Activated naive CD4-positive, alpha-beta T cell treated with anti-CD3 and anti-CD28 coated beads, Interleukin-2, amount 50 U/mL, for 24 hours (primary cell): ENCODE data around the gene ANKS1A.

Experiments
- H3K27ac Mint-ChIP-seq: one replicate; pipeline ENCODE4 v1.8.0; 2021; ENCODE audit warnings: mild to moderate bottlenecking, mixed read lengths
- H3K27me3 Mint-ChIP-seq: one replicate; pipeline ENCODE4 v1.8.0; 2021; ENCODE audit warnings: mixed read lengths
- H3K36me3 Mint-ChIP-seq: one replicate; pipeline ENCODE4 v1.8.0; 2021; ENCODE audit warnings: mixed read lengths
- H3K4me1 Mint-ChIP-seq: one replicate; pipeline ENCODE4 v1.8.0; 2021; ENCODE audit warnings: mixed read lengths
- H3K4me3 Mint-ChIP-seq: one replicate; pipeline ENCODE4 v1.8.0; 2021; ENCODE audit warnings: mild to moderate bottlenecking, mixed read lengths
- H3K9me3 Mint-ChIP-seq: one replicate; pipeline ENCODE4 v1.8.0; 2021; ENCODE audit warnings: mixed read lengths

Gene ANKS1A

GRCh38 chr6:35023091-35024000, 134.3 kb downstream of the ANKS1A start:
- H3K27ac Mint-ChIP-seq: no peak overlapping the region

GRCh38 chr6:35024551-35025054, 135.5 kb downstream of the ANKS1A start:
- no peaks in the 10 kb centered on the region for H3K4me1 Mint-ChIP-seq
- H3K9me3 Mint-ChIP-seq: no peaks in the 10 kb centered on the region
- no peak overlapping the region for H3K4me3 Mint-ChIP-seq
- H3K27ac Mint-ChIP-seq: no peak overlapping the region
- H3K36me3 Mint-ChIP-seq: peaks cover 1% of the 10 kb centered on the region
- H3K27me3 Mint-ChIP-seq: no peaks in the 10 kb centered on the region

More at GRCh38 chr6:35023091-35024000, 134.3 kb downstream of the ANKS1A start:
- H3K27me3 Mint-ChIP-seq: no peaks in the 10 kb centered on the region
- H3K4me3 Mint-ChIP-seq: no peak overlapping the region
- peaks cover 12% of the 10 kb centered on the region for H3K36me3 Mint-ChIP-seq
- no peaks in the 10 kb centered on the region for H3K9me3 Mint-ChIP-seq
- H3K4me1 Mint-ChIP-seq: no peaks in the 10 kb centered on the region

DNA sequence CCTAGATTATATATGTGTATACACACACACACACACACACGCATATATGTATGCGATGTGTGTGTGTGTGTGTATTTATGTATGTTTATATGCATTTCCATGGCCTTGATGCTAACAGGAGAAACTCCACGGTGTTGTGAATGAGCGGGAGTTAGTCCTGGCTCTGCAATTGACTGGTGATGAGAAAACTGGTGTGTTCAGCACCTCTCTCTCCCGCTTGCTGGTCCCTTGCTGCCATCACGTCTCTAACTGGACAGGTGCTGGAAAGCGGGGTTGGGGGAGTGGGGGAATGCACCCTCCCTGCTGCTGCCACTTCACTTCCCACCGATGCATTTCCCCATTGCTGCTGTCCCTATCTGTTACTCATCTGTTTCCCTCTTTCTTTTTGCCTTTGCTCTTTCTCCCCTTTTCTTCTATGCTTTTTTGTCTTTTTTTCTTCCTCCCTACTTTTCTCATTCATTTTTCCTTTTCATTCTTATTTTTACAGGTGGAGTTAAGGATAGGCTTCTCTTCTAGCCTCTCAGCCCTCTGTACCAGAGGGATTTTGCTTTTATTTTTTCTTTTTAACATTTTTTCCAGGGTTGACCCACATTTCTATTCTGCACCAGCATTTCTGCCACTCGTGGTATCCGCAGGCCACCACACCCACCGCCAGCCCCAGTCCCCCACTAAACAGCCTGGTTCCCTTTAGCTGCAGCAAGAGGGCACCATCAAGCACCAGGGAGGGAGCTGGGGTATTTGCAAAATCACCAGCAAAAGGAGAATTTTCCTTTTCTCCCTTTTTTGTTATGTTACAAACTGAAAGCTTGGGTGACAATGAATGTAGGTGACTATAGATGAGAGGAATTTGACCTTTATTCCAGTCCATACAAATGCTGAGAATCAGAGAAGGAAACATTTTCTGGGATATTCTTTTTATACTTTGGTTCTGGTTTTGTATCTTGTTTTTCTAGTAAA, 136.5 kb downstream of the ANKS1A start:
- Mint-ChIP-seq H3K4me3 (no peak overlapping the region), H3K27ac (no peak overlapping the region), H3K9me3 (no peaks in the 10 kb centered on the region), H3K36me3 (peaks cover 3% of the 10 kb centered on the region), H3K27me3 (no peaks in the 10 kb centered on the region), H3K4me1 (no peaks in the 10 kb centered on the region)

DNA sequence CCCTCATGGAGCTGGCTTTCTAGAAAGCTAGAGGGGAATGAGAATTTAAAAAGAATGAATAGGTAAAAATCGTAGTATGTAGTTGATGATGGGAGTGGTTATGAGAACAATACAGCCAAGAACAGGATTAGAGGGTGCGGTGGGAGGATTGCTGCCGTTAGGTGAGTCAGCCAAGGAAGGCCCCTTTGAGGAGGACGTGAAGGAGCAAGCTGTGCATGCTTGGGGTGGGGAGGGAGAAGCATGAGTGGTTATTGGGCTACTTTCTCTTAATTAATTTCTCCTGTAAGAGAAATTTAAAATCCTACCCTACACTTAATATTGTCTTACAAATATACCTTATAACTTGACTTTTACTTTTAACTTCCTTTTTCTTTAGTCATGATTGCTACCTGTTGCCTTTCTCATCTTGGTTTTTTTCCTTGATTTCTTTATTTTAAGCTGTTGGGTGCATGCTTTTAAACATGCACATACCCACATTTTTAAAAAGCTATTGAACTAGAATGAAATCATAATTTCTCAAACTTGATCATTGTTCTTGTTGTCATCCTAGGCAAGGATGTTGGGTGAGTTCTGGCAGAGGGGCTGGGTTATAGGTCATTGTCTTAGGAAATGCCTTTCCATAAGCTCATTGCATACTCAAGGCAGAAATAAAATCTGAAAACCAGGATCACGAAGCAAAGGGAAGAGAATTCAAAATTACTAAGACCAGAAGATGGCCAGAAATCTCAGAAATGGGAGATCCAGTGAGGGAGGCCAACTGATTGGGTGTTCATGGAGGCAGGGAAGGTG, 137.6 kb downstream of the ANKS1A start:
- Mint-ChIP-seq H3K27ac (no peak overlapping the region), H3K4me1 (no peaks in the 10 kb centered on the region), H3K27me3 (no peaks in the 10 kb centered on the region), H3K36me3 (peaks cover 8% of the 10 kb centered on the region), H3K4me3 (no peak overlapping the region), H3K9me3 (no peaks in the 10 kb centered on the region)

DNA sequence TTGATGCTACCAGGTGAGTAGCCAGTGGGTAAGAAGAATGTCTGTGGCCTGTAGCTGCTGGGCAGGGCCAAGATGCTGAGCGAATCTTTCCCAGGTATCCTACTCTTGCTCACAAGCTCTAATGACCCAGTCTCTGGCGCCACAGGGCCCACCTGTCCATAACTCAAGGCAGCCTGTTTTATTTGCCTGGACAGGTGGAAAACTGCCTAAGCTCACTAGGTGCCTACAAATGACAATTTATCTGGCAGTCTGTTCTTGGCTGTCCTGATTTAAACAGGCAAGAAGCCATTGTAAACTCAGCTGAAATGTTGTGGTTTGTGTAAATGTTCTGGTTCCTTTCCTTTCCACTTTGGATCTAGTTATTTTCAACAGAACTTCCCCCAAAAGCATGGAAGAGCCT, 138.8 kb downstream of the ANKS1A start:
- H3K27ac Mint-ChIP-seq: no peak overlapping the region
- H3K4me1 Mint-ChIP-seq: no peaks in the 10 kb centered on the region
- no peaks in the 10 kb centered on the region for H3K27me3 Mint-ChIP-seq
- peaks cover 8% of the 10 kb centered on the region for H3K36me3 Mint-ChIP-seq
- H3K9me3 Mint-ChIP-seq: no peaks in the 10 kb centered on the region
- H3K4me3 Mint-ChIP-seq: no peak overlapping the region

DNA sequence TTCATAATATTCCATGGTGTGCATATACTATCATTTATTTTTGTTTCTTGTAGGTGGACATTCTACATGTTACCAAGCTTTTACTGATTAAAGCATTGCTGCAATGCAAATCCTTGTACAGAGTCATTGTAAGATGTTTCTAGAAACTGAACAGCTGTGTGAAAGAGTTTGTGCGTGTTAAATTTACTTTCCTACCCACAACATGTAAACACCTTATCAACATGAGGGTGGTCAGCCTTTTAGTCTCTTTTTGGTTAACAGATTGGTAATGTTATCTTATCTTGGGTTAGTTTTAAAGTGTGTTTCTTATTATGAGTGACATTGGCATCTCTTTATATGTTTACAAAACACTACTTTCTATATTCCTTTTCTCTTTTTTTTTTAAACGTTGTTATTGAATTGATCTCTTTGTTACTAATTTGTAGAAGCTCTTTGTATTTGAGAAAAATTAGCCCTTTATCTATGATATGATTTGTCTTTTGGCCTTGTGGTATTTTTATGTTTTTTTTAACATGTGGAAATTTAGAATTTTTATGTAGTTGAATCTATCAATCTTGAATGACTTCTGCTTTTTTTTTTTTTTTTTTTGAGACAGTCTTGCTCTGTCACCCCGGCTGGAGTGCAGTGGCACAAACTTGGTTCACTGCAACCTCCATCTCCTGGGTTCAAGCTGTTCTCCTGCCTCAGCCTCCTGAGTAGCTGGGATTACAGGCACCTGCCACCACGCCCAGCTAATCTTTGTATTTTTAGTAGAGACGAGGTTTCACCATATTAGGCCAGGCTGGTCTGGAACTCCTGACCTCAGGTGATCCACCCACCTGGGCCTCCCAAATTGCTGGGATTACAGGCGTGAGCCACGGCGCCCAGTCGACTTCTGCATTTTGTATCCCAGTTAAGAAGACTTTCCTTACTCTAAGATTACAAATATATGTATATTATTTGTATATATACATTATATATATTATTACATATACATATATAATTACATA, 140.0 kb downstream of the ANKS1A start:
- Mint-ChIP-seq H3K27ac (no peak overlapping the region), H3K4me1 (no peaks in the 10 kb centered on the region), H3K36me3 (peaks cover 8% of the 10 kb centered on the region), H3K9me3 (no peaks in the 10 kb centered on the region), H3K27me3 (no peaks in the 10 kb centered on the region), H3K4me3 (no peak overlapping the region)

DNA sequence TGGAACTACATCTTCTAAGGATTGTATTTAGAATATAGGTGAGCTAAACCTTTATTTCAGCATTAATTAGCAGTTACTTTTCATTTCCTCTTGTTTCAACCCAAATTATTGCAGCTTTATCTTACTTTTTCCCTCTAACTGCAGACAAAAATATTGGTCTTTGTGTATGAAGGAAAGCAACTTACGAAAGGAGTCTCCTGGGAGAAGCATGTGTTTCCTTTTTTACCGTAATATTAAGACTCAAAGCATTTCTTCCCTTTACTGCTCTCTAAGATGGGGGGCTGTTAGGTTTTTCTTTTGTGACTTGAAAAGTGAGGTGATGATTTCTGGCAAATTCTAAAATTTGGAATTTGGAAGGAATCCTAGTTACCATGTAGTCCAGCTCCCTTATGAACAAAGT, 141.0 kb downstream of the ANKS1A start:
- no peak overlapping the region for H3K4me3 Mint-ChIP-seq

DNA sequence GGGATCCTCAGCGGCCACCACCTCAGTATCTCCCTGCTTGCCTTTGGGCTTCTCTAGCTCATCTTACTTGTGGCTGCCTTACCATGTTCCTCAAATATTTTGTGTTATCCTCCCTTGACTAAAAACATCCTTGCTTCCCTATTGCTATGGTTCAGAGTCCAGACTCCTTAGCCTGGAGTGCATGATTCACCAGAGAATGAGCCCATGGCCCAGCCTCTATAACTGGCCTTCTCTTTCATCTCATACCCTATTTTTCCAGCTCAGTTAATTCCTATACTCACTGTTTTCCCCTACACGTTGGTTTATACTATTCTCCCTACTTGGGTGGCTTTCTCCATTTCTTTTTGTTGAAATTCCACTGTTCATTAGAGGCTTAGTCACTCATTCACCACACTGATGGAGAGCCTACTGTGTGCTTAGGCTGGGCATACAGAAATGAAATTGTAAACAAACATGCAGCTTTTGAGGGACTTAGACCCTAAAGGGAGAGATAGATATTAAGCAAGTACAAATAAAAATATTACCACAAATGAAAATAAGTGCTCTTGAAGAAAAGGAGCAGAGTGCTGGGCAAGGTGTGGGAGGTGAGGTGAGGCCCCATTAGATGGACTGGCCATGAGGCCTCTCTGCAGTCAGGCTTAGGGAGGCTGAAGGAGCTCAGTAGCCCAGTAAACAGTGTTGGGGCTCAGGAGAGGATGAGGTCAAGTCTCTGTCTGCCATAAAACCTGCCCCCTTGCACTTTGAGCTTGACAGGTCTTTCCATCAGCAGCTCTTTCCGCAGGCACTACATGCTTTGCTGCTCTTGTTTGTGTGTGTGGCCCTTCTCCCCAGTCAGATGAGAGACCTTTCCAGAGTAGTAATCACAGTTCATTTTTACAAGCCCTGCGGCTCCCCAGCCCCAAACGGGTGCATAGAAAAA, 142.8 kb downstream of the ANKS1A start:
- H3K27ac Mint-ChIP-seq: no peak overlapping the region
- peaks cover 10% of the 10 kb centered on the region for H3K36me3 Mint-ChIP-seq
- H3K4me1 Mint-ChIP-seq: no peaks in the 10 kb centered on the region
- H3K9me3 Mint-ChIP-seq: no peaks in the 10 kb centered on the region
- no peak overlapping the region for H3K4me3 Mint-ChIP-seq
- no peaks in the 10 kb centered on the region for H3K27me3 Mint-ChIP-seq

More for the DNA sequence above, 141.0 kb downstream of the ANKS1A start:
- no peak overlapping the region for H3K27ac Mint-ChIP-seq
- H3K4me1 Mint-ChIP-seq: no peaks in the 10 kb centered on the region
- H3K27me3 Mint-ChIP-seq: no peaks in the 10 kb centered on the region
- H3K9me3 Mint-ChIP-seq: no peaks in the 10 kb centered on the region
- peaks cover 10% of the 10 kb centered on the region for H3K36me3 Mint-ChIP-seq

GRCh38 chr6:35033683-35034082, 144.6 kb downstream of the ANKS1A start:
- H3K27me3 Mint-ChIP-seq: no peaks in the 10 kb centered on the region
- no peaks in the 10 kb centered on the region for H3K9me3 Mint-ChIP-seq
- no peak overlapping the region for H3K27ac Mint-ChIP-seq
- H3K4me1 Mint-ChIP-seq: no peaks in the 10 kb centered on the region
- no peak overlapping the region for H3K4me3 Mint-ChIP-seq
- peaks cover 11% of the 10 kb centered on the region for H3K36me3 Mint-ChIP-seq

DNA sequence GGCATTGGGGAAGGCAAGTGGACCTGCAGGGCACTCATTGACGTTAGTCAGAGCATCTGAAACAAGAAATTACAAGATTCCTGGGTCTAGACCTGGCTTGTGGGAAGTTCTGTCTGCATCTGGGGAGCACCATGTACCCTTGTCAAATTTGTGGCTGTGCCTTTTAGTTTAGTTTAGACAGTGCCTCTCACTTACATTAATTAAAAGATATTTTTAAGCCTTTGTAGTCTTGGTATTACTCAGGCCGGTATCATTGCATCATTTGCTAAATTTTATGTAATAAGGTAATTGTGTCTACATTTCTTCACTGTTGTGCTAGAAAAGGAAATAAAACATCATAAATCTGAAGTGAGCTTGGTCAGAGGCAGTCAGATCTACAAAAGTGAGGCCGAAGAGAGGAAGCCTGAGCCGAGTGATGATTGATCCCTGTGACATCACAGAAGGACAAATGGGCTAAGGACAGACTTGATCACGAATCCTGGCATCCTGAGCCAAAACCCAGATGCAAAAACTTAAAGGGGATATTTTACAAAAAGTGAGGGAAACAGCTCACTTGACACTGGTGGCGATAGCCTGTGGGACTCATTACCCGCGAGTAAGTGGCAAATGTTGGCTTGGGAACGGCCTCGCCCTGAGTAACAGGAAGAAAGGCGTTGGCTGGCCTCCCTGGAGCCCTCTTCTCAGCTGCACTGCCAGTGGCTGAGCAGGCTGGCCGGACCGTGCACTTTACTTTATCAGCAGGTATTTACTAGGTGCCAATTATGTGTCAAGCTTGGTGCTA, 145.5 kb downstream of the ANKS1A start:
- Mint-ChIP-seq H3K36me3 (peaks cover 11% of the 10 kb centered on the region), H3K9me3 (no peaks in the 10 kb centered on the region), H3K4me3 (no peak overlapping the region), H3K4me1 (no peaks in the 10 kb centered on the region), H3K27me3 (no peaks in the 10 kb centered on the region), H3K27ac (no peak overlapping the region)

- Mint-ChIP-seq H3K27me3 (no peaks in the 10 kb centered on the region), H3K27ac (no peak overlapping the region), H3K4me1 (no peaks in the 10 kb centered on the region), H3K9me3 (no peaks in the 10 kb centered on the region), H3K36me3 (peaks cover 9% of the 10 kb centered on the region), H3K4me3 (no peak overlapping the region)
Measured at GRCh38 chr6:35035481-35036030, 146.5 kb downstream of the ANKS1A start.

DNA sequence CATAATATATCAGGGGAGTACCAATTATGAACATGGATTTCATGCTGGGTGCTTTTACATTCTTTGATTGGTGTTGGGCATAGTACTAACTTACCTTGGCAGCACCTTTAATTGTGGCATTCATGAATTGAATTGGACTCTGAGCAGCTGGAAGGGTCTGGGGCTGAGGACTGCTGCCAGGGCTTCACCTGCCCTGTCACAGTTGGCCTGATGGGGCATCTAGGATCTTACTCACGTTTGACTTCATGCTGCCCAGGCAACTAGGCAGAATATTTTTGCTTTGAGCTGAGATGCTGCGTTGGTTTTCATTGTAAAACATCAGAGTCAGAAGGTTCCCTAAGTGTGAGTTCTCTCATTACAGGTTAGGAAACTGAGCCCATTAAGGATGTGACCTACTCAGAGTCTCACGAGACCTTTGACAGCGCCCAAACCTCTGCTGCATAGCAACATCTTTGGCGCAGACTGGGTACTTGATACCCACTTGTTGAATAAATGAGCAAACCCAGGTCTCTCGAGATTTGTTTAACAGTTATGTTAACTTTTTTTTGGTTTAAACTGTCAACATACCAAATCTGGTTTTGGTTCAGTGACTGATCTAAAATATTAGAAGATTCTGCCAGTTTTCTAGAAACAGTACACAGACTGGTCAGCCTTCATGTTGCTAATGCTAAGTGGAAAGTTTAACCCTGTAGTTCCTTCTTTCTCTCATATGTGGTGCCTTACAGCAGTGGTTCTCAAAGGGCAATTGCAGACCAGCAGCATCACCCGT, 147.2 kb downstream of the ANKS1A start:
- no peaks in the 10 kb centered on the region for H3K9me3 Mint-ChIP-seq
- no peaks in the 10 kb centered on the region for H3K27me3 Mint-ChIP-seq
- peaks cover 9% of the 10 kb centered on the region for H3K36me3 Mint-ChIP-seq
- no peaks in the 10 kb centered on the region for H3K4me1 Mint-ChIP-seq
- no peak overlapping the region for H3K27ac Mint-ChIP-seq
- no peak overlapping the region for H3K4me3 Mint-ChIP-seq
